SIG-M5 (cell line): ENCODE measurements around the gene DR1.
"Not testable (repeated sequence)": the region's sequence is repeated elsewhere in the genome, so short reads cannot be mapped to it uniquely, and the experiment has no call there.

Experiments
- DNase-seq: peaks from one replicate; lab custom pipeline; 2025; lab: John Stamatoyannopoulos, UW

DR1 gene

GRCh38 chr1:93386268-93386667, 40.6 kb downstream of the DR1 start:
- not testable (repeated sequence) for DNase-seq

DNA sequence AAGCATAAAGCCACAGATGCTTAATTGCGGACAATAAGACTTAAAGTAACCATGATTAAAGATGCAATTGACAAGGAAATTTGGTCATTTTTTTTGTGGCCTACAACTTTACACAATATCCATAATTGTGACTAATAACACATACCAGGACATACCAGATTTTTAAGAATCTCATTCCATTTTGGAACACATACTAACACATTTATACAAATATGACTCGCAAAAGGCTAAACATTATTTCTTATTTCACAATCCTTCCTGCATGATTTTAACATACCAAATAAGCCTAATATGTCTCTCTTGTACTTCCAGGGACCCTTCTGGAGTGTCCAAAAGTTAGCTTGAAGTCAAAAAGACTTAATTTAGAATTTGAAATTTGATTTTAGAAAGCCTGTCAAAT, 48.8 kb downstream of the DR1 start:
- DNase-seq = no peak

DNA sequence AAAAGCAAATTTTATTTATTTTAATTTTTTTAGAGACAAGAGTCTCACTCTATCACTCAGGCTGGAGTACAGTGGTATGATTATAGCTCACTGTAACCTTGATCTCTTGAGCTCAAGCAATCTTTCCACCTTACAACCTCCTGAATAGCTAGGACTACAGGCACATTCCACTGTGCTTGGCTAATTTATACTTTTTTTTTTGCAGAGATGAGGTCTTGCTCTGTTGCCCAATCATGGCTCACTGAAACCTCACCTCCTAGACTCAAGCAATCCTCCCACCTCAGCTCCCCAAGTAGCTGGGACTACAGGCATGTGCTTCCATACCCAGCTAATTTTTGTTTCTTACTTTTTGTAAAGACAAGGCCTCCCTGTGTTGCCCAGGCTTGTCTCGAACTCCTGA, 49.5 kb downstream of the DR1 start:
- no peak for DNase-seq

DNA sequence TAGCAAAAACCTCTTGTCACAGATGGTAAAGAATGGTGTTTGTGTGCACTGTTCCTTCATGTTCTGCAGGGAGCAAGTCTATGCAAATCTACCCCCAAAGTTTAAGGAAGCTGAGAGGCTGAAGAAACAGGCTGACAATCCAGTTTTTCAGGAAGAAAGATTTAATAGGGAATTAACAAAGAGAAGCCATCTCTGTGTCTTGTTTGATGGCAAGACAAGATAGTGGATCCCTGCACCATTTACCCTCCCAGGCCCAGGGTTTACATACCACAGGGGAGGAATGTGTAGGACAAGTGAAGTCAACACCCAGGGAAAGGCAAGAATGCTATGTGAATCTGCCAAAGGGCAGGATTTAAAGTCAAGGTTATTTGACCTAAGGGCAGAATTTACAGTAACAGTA, 54.1 kb downstream of the DR1 start:
- no peak for DNase-seq

GRCh38 chr1:93408203-93408602, 62.5 kb downstream of the DR1 start:
- no peak for DNase-seq

DNA sequence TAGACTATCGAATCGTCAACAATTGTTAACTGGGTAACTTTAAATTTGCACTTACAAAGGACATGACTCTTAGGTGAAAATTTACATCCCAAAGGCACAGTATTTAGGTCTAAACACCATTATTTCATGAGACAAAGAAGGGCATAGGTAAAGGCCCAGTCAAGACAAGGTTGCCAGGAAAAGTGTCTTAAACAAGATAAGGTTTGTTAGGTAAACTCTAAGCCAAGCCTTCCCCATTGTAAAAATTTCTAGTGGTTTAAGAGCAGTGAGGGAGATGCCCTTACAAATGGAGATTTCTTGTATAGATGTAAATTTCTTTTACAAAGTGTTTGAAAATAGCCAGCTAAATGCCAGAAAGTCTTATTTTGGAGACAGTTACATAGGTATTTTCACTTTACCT, 65.3 kb downstream of the DR1 start:
- no peak for DNase-seq

DNA sequence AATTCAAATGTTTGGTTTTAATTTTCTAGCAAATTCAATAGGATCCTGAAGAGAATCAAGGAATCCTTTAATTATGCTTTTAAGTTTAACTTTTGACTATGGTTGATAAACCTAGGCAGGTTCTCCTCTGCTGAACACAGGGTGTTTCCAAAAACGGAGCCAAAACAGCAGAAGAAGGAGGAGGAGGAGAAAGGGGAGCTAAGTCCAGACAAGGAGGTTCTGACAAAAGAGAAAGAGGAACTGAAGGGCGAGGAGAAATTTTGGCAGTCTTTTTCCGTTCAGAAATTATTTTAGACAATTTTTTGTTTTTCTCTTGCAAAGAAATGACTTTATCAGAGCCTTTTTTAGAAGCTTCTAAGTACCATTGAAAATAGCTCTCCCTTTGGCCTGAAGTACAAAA, 69.0 kb downstream of the DR1 start:
- DNase-seq = no peak

GRCh38 chr1:93415296-93415695, 69.6 kb downstream of the DR1 start:
- DNase-seq = no peak

- no peak for DNase-seq
Measured at GRCh38 chr1:93416183-93416582, 70.5 kb downstream of the DR1 start.
